GM18508 (cell line): ENCODE data around the gene SLC8B1.

Source experiments
- ATAC-seq: cut with Tn5 transposase; IDR thresholded peaks from one replicate; pipeline ENCODE4 v1.9.1; 2021; ENCODE audit warnings: moderate number of reproducible peaks; ENCODE audit not compliant: insufficient read depth, unreplicated experiment

Gene SLC8B1

DNA sequence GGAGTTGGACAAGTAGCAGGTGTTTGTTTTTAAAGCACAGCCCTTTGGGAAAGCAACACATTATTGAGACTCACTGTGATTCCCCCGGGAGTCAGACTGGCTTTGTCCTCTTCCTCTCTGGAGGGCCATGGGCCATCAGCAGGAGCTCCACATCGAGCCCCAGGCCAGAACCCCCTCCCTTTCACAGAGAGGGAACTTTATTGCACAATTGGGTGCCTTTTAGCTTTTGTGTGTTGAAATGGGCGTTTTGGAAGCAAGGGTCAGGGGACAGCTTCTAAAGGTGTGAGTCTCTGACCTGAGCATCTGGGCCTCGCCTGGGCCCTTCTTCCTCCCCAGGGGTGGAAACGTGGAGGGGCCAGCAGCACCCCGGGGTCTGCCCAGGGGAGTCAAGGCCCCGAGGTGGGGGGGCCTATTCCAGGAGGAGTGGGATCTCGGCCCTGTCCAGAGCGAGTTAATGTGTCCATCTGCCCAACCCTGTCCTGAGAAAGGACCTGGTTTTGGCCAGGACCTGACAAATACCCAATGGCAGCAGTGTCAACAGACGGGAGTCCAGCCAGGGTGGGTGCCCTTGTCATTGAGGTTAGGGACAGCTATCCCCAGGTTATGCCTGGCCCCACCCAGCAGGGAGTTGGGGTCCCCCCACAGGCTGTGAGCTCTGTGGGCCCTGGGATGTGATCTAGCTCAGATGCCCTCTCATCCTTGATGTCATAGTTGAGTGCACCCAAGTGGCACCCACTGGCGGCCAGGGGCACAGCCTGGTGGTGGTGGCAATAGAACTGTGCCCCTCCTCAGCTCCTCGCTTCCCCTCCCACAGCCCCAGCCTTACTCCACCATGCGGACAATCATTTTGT, 37.1 kb downstream of the SLC8B1 start:
- no peak for ATAC-seq

DNA sequence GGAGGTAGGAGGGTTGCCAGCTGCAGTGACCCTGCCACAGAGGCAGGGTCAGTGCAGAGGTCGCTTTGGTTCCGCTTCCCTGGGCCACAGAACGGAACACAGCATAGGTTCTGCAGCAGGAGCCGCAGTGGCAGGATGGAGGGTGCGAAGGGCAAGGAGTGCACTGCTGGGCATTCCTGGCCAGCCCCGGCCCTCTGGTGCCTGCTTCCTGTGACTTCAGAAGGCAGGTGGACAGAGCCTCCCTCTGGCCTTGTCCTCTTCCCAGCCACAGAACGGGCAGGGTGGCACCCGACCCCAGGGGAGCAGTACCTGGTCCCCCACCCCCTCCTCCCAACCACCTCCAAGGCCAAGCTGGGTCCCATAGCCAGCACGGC, 37.7 kb downstream of the SLC8B1 start:
- ATAC-seq: no peak

DNA sequence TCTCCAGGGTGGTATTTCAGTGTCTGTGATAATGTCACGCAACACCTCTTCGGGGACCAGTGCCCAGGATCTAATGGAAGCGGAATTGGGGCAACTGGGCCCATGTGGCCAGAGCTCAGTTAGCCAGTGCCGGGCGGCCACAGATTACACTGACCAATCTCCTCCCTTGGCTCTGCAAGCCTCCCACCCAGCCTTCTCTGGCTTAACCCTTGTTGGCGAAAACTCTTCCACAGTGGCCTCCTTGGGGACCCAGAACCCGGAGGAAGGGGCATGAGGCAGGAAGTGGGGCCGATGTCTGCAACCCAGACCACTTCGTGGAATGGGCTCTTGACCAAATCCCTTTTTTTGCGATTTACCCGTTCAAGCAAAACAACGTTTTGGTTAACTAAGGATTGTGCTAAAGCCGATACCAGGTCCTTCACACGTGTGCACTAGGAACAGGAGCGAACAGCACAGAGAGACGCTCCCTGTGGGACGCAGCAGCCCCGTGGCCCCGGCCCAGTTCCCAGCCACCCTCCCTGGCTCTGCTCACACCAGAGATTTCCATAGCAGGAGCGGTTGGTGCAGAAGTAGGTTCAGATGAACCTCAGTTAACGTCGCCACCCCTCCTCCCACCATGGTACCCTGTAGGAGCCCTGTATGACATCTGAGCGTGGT, 38.2 kb downstream of the SLC8B1 start:
- ATAC-seq: no peak

DNA sequence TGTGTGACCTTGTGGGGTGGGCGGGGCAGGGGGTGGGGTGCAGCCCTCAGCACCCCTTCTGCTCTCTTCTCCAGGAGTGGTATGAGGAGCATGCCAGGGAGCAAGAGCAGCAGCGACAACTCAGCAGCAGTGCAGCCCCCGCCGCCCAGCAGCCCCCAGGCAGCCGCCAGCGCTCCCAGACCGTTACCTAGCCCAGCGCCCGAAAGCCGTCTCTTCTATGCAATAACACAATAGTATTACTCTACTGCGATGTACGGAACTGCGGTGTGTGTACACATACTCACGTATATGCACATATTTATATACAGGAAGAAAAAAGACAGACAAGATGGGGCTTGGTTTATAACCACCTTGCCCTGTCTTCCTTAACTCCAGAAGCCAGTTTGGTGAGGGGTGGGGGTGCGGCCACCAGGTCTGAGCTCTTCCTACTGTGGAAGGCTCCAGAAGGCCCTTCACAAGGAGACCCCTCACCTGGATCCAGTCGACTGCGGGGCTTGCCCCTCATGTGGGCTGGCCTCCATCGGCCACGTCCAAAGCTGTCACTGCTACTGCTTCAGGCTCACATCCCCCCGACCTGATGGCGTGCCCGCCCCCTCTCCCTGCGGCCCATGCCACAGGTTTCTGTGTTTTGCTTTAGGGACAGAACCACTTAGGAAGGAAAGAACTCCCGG, 38.9 kb downstream of the SLC8B1 start:
- ATAC-seq: no peak

GRCh38 chr12:113293100-113293499, 41.8 kb downstream of the SLC8B1 start:
- no peak for ATAC-seq

GRCh38 chr12:113292547-113292946, 42.4 kb downstream of the SLC8B1 start:
- no peak for ATAC-seq

- ATAC-seq: no peak
These were observed 42.8 kb downstream of the SLC8B1 start for GRCh38 chr12:113292091-113292490.

- no peak for ATAC-seq
These were observed 43.3 kb downstream of the SLC8B1 start for GRCh38 chr12:113291586-113291985.

DNA sequence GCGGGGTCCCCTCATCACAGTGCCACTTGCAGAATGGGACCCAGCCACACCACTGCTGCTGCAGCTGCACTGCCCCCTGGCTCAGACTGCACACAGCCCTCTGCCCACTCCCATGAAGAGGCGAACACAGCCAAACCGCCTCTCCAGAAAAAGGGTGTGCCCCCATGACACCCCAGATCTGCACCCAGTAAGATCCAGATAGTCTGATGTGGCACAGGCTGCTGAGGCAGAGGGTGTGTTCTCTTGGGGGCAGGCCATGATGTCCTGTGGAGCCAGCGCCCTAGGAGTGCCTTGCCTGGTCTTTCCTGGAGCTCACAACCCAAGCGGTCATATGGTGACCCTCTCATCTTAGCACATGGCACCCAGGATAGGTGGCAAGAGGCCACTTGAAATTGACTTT, 44.4 kb downstream of the SLC8B1 start:
- ATAC-seq: no peak

DNA sequence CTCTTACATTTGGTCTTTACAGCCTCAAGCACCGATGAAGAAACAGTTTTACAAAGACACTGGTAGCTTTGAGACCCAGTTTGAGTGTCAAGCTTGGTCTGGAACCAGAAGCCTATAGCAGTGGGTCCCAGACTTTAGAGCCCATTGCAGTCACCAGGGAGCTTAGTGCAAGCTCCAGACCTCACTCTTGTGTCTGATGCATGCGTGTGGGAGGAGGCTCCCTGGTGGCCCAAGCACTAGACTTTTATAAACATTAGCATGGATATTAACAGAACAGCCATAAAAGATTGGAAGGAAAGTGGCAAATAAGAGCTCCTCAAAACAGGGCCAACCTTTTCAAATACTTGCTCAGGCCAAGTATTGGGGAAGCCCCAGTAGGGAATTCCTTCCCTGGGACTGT, 45.5 kb downstream of the SLC8B1 start:
- ATAC-seq: no peak

GRCh38 chr12:113287899-113288282, 47.0 kb downstream of the SLC8B1 start:
- ATAC-seq: no peak

DNA sequence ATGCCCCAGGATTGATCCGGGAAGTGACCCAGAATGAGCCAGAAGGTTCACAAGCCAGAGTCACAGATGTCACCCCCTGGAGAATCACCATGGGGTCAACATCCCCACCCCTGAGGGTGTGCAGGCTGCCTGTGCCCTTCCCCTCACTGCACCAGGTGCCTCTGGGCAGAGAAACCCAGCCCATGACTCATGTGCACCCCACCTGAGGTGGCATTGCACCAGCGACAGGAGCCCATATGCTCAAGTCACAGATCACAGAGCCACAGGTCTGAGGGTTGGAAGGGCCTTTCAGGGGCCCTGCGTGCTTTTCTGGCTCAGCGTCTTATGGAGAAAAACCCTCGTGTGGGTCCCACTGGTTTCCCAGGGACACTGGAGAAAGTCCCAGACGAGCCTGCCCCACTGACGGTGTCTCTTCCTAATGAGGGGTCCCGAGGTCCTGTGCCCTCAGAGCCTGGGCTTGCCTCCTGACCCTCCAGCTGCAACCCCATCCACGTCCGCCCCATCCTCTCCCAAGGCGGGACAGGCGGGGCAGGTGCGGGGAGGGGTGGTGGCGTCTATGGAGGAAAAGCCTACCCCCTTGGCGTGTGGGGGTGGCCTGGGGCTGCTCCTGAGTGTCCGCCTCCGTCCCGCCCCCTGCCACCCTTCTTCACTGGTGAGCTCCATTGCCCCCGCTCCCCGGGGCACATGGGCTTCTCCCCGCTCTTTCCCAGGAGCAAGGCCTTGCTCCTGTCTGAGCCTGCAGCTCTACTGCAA, 47.6 kb downstream of the SLC8B1 start:
- ATAC-seq: no peak

GRCh38 chr12:113286712-113287111, 48.2 kb downstream of the SLC8B1 start:
- ATAC-seq: no peak

DNA sequence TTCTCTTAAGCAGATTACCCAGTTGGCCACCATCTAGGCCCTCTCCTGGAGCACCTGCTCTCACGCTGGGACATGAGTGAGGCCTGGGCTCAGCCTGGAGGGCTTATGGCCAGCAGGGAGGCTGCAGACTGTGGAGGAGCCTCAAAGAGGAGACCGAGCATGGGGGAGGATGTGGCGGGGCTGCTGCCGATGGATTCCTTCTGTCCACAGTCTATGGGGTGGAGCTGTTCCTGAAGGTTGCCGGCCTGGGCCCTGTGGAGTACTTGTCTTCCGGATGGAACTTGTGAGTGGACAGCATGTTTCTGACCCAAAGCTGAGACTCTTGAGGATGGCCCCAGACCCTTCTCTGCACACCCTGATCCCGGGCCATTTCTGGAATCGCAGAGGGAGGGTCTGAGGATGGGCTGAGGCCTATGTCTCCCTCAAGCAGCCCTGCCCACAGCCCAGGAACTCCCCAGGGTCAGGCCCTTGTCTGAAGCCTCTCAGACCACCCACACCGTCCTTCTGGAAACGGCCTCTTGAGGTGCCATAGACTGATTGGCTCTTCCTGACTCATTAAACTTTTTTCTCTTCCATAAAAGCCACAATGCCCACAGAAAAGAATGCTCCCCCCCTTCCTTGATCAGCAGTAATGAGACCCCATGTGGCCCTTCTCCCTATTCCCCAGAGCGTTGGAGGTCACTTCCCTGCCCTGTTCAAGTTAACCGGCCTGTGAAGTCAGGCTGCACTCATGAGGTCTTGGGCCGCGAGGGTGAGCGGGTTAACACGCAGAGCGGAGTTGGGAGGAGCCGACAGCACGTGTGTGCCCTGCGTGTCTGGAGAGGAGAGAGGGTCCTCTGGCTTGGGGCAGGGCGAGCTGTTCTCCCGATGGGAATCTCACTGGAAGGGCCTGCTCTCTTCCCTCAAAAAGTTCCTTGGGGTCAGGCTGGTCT, 49.0 kb downstream of the SLC8B1 start:
- ATAC-seq: no peak

- ATAC-seq: no peak
These were observed 50.2 kb downstream of the SLC8B1 start for GRCh38 chr12:113284751-113285150.

- ATAC-seq: no peak
These were observed 56.3 kb downstream of the SLC8B1 start for GRCh38 chr12:113278633-113279032.

- ATAC-seq: no peak
These were observed 56.8 kb downstream of the SLC8B1 start for GRCh38 chr12:113278141-113278540.

GRCh38 chr12:113277511-113277910, 57.4 kb downstream of the SLC8B1 start:
- no peak for ATAC-seq

DNA sequence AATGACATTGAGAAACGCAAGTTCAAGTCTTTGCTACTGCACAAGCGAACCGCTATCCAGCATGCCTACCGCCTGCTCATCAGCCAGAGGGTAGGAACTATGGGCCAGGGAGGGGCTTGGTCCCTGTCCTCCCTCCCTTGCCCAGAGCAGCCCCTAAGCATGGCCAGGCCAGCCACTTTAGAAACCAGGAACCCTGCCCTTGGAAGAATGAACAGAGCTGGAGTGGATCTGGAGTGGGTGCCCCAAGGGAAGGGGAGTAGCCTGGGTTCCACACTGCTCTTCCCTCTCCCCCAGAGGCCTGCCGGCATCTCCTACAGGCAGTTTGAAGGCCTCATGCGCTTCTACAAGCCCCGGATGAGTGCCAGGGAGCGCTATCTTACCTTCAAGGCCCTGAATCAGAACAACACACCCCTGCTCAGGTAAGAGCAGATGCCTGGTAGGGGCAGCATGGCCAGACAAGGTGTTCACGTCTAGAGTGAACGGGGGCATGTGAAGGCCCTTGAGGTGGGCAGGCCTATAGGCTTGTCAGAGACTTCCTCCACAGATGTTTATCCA, 57.9 kb downstream of the SLC8B1 start:
- ATAC-seq: no peak
